Astrocyte of the spinal cord (primary cell): ENCODE data around the gene APOBEC3A.
"Not testable (repeated sequence)": the region's sequence is repeated elsewhere in the genome, so short reads cannot be mapped to it uniquely, and the experiment has no call there.

Experiments used
- DNase-seq: peaks from one replicate; pipeline ENCODE4 v3.0.0; 2011; ENCODE audit warnings: low read depth, low spot score
- H3K4me3 ChIP-seq: 2 replicates; pipeline ENCODE4 v1.5.1; 2011; ENCODE audit warnings: low read depth, mild to moderate bottlenecking, low read length, moderate library complexity
- in situ Hi-C: cut with HindIII; loops from 2 replicates; pipeline ENCODE4 v1.10.0; 2017; ENCODE audit warnings: low sequenced_read_pairs
- TF ChIP-seq, protein P1 (sequence below): IDR thresholded peaks from 2 replicates; pipeline ENCODE4 v1.5.1; 2012; ENCODE audit warnings: low read depth, mild to moderate bottlenecking, low read length, inconsistent platforms

The APOBEC3A gene

DNA sequence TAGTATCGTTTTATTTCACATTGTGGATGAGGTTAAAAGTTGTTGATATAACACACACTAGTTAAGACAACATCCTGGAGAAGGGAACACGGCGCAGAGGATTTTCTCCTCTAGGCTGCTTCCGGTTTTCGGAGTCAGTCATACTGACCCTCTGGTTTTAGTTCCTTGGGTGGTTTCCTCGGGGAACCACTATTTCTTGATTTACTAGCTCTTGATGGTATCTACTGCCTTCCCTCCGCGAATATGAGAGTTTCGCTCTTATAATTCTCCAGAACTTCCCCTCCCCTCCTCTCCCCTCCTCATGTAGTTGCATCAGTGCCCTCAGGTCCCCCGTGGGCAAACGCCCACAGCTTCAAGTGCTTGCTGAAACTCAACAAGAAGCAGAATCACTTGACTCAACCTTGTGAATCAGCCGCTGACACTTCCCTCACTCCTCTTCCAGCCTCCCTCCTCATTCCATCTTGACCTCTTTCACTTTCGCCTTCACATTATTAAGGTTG lies 15.9 kb upstream of the APOBEC3A start:
- H3K4me3 ChIP-seq, result no peak overlapping the region
- TF ChIP-seq, protein P1, sequence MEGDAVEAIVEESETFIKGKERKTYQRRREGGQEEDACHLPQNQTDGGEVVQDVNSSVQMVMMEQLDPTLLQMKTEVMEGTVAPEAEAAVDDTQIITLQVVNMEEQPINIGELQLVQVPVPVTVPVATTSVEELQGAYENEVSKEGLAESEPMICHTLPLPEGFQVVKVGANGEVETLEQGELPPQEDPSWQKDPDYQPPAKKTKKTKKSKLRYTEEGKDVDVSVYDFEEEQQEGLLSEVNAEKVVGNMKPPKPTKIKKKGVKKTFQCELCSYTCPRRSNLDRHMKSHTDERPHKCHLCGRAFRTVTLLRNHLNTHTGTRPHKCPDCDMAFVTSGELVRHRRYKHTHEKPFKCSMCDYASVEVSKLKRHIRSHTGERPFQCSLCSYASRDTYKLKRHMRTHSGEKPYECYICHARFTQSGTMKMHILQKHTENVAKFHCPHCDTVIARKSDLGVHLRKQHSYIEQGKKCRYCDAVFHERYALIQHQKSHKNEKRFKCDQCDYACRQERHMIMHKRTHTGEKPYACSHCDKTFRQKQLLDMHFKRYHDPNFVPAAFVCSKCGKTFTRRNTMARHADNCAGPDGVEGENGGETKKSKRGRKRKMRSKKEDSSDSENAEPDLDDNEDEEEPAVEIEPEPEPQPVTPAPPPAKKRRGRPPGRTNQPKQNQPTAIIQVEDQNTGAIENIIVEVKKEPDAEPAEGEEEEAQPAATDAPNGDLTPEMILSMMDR, result no peak
- in situ Hi-C loops, result no loop called here
- DNase-seq, result no peak

DNA sequence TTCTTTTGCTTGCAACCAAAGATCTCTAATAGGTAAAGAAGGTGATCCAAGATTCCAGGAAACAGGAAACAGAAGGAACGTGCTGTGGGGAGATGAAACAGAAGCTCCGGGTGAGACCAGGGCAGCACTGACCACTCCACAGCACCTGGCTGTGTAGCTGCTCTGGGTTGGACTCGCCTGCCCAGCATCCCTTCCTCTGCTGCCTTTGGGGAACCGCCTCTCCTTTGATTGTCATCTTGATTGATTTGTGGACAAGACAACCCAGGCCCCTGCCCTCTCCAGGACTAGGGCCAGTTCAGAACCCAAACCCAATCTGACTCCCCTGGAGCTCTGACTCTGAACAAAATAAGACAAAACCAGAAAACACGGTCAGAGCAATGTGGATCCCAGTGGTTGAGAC lies 14.7 kb upstream of the APOBEC3A start:
- in situ Hi-C loops, result no loop called here
- no peak for DNase-seq

DNA sequence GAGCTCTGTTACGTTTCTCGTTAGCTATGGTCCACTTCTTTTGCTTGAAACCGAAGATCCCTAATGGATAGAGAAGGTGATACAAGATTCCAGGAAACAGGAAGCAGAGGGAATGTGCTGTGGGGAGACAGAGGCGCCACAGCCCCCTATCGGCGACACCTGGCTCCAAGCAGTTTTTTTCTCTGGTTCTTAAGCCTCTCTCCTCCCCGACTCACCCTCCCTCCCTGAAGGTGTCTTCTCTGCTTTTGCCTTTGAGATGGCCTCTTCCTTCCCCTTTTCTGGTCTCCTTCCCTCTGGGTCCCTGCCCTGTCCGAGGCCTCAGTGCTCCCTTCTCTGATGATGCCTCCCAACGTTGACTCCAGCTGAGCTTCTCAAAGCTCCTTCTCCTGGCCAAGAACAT lies 14.2 kb upstream of the APOBEC3A start:
- no peak for DNase-seq
- in situ Hi-C loops, result no loop called here
- no peak overlapping the region for H3K4me3 ChIP-seq
- TF ChIP-seq, protein P1, result no peak

More for the DNA sequence above, 14.7 kb upstream of the APOBEC3A start:
- no peak overlapping the region for H3K4me3 ChIP-seq
- TF ChIP-seq, protein P1, result no peak

GRCh38 chr22:38943882-38944281 lies 13.5 kb upstream of the APOBEC3A start:
- in situ Hi-C loops, result no loop called here
- TF ChIP-seq, protein P1, result no peak
- no peak for DNase-seq
- no peak overlapping the region for H3K4me3 ChIP-seq

DNA sequence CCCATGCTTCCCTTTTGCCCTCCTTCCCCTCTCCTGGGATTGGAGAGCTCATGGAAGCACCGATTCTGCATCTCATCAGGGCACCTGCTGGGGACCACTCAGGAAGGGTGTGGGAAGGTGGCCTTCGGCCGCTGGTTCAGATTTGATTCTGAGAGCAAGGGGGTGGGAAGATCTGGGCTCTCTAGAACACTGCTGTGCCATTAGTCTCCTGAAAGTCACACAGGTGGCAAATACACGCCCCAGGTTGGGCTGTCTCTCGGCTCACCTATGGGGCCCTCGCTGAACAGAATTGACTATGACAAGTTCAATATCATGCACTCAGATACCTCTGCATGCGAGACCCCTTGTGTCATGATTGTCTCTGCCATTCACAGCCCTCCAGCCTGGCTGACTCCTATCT lies 12.8 kb upstream of the APOBEC3A start:
- in situ Hi-C loops, result no loop called here
- TF ChIP-seq, protein P1, result no peak
- H3K4me3 ChIP-seq, result no peak overlapping the region
- DNase-seq, result no peak

GRCh38 chr22:38945706-38946338 lies 11.6 kb upstream of the APOBEC3A start:
- H3K4me3 ChIP-seq, in situ Hi-C loops, DNase-seq: not testable (repeated sequence)

- DNase-seq, result no peak
- in situ Hi-C loops, result no loop called here
- H3K4me3 ChIP-seq, result no peak overlapping the region
- TF ChIP-seq, protein P1, result no peak
These were observed 10.6 kb upstream of the APOBEC3A start for GRCh38 chr22:38946771-38947170.
